Effector CD8-positive, alpha-beta T cell (primary cell): ENCODE data around the gene CANT1.
"Not testable (repeated sequence)": the region's sequence is repeated elsewhere in the genome, so short reads cannot be mapped to it uniquely, and the experiment has no call there.

Source experiments
- DNase-seq: peaks from one replicate; lab custom pipeline; 2025; lab: John Stamatoyannopoulos, UW

The CANT1 gene

GRCh38 chr17:79043191-79043930, 33.8 kb upstream of the CANT1 start:
- DNase-seq: no peak

GRCh38 chr17:79042421-79043190, 33.0 kb upstream of the CANT1 start:
- peak; percentile 55 for DNase-seq

GRCh38 chr17:79041723-79042420, 32.3 kb upstream of the CANT1 start:
- no peak for DNase-seq

GRCh38 chr17:79041041-79041570, 31.5 kb upstream of the CANT1 start:
- DNase-seq: no peak

GRCh38 chr17:79039886-79040285, 30.3 kb upstream of the CANT1 start:
- no peak for DNase-seq

GRCh38 chr17:79039171-79039570, 29.6 kb upstream of the CANT1 start:
- no peak for DNase-seq

- DNase-seq: no peak
Observed at GRCh38 chr17:79038545-79039135, 29.1 kb upstream of the CANT1 start.

- no peak for DNase-seq
Observed at GRCh38 chr17:79036596-79036995, 27.0 kb upstream of the CANT1 start.

- DNase-seq: no peak
Observed at GRCh38 chr17:79036181-79036580, 26.6 kb upstream of the CANT1 start.

GRCh38 chr17:79035686-79036085, 26.1 kb upstream of the CANT1 start:
- no peak for DNase-seq

- no peak for DNase-seq
Observed at GRCh38 chr17:79034931-79035485, 25.4 kb upstream of the CANT1 start.

- no peak for DNase-seq
Observed at GRCh38 chr17:79033741-79034501, 24.4 kb upstream of the CANT1 start.

GRCh38 chr17:79033046-79033616, 23.6 kb upstream of the CANT1 start:
- no peak for DNase-seq

GRCh38 chr17:79031996-79032875, 22.7 kb upstream of the CANT1 start:
- no peak for DNase-seq

GRCh38 chr17:79030636-79031035, 21.1 kb upstream of the CANT1 start:
- DNase-seq: not testable (repeated sequence)

GRCh38 chr17:79029327-79030009, 19.9 kb upstream of the CANT1 start:
- DNase-seq: no peak

- no peak for DNase-seq
Observed at GRCh38 chr17:79028496-79029326, 19.1 kb upstream of the CANT1 start.

GRCh38 chr17:79027925-79028491, 18.4 kb upstream of the CANT1 start:
- no peak for DNase-seq
